PC-3 (cell line): ENCODE data around the gene PPP1R12B. TPM values are rescaled to one million over a fixed set of nuclear protein-coding genes. Genes with fewer than 3 reads are reported as not detected.
"Not testable (repeated sequence)": the region's sequence is repeated elsewhere in the genome, so short reads cannot be mapped to it uniquely, and the experiment has no call there.

Experiments used
- ATAC-seq: fragments of 200-7000 bp; cut with Tn5 transposase; 2 replicates; pipeline ENCODE4 v1.9.1; 2020; ENCODE audit warnings: mild to moderate bottlenecking, moderate library complexity
- BruUV-seq: library from RNA; stranded (reverse); fragments of 400-500 nt; replicated peaks from 2 replicates; lab custom pipeline; 2021; lab: Mats Ljungman, UMichigan
- CTCF ChIA-PET: fragments of 300-600 bp; sonication (Branson Sonifier 250); formaldehyde crosslinking; loops from one replicate; lab custom pipeline; 2022; ENCODE audit warnings: antibody characterized with exemption; lab: Charles Lee
- POLR2A ChIA-PET: fragments of 300-600 bp; sonication (Branson Sonifier 250); formaldehyde crosslinking; loops from one replicate; lab custom pipeline; 2022; ENCODE audit warnings: antibody characterized with exemption; ENCODE audit not compliant: unreplicated experiment; lab: Charles Lee
- DNase-seq: peaks from one replicate; pipeline ENCODE4 v3.0.0-alpha.2; 2015
- H2AFZ ChIP-seq: fragments of 300-600 bp; sonication (generic); 2 replicates; pipeline ENCODE4 v1.6.0; 2016; ENCODE audit warnings: antibody characterized with exemption, low read length
- H3F3A ChIP-seq: fragments of 300-600 bp; sonication (generic); one replicate; pipeline ENCODE4 v1.6.0; 2017; ENCODE audit warnings: antibody characterized with exemption, low read length, control low read depth, mild to moderate bottlenecking; ENCODE audit not compliant: unreplicated experiment
- H3K27ac ChIP-seq: fragments of 300-600 bp; sonication (generic); 2 replicates; pipeline ENCODE4 v1.5.1; 2016; ENCODE audit warnings: mild to moderate bottlenecking, low read length
- H3K27me3 ChIP-seq: fragments of 300-600 bp; sonication (generic); 2 replicates; pipeline ENCODE4 v1.6.1; 2016; ENCODE audit warnings: low read length, mixed read lengths
- H3K36me3 ChIP-seq: fragments of 300-600 bp; sonication (generic); 2 replicates; pipeline ENCODE4 v1.6.1; 2016; ENCODE audit warnings: low read depth, mixed run types, low read length, mixed read lengths
- H3K4me1 ChIP-seq: fragments of 300-600 bp; sonication (generic); 2 replicates; pipeline ENCODE4 v1.5.1; 2016; ENCODE audit warnings: low read length; ENCODE audit not compliant: insufficient read depth
- H3K4me2 ChIP-seq: fragments of 300-600 bp; sonication (generic); 2 replicates; pipeline ENCODE4 v1.6.0; 2016; ENCODE audit warnings: low read length
- H3K4me3 ChIP-seq: fragments of 300-600 bp; sonication (generic); 2 replicates; pipeline ENCODE4 v1.5.1; 2016; ENCODE audit warnings: mild to moderate bottlenecking, low read length, mixed read lengths
- H3K79me2 ChIP-seq: fragments of 300-600 bp; sonication (generic); 2 replicates; pipeline ENCODE4 v1.6.1; 2017; ENCODE audit warnings: low read length, mixed read lengths
- H3K9ac ChIP-seq: fragments of 300-600 bp; sonication (generic); 2 replicates; pipeline ENCODE4 v1.6.0; 2016; ENCODE audit warnings: mild to moderate bottlenecking, low read length
- H3K9me2 ChIP-seq: fragments of 300-600 bp; sonication (generic); replicated peaks from 2 replicates; pipeline ENCODE4 v1.6.1; 2016; ENCODE audit warnings: mixed run types, low read length, mixed read lengths
- H3K9me3 ChIP-seq: fragments of 300-600 bp; sonication (generic); 2 replicates; pipeline ENCODE4 v1.6.1; 2016; ENCODE audit warnings: low read length, mixed read lengths
- H4K20me1 ChIP-seq: fragments of 300-600 bp; sonication (generic); 2 replicates; pipeline ENCODE4 v1.6.1; 2016; ENCODE audit warnings: low read length, mixed read lengths
- CTCF ChIP-seq: fragments of 300-600 bp; sonication (generic); conservative IDR thresholded peaks from 2 replicates; pipeline ENCODE4 v1.5.1; 2017; ENCODE audit warnings: antibody characterized with exemption, low read depth, mild to moderate bottlenecking, low read length
- intact Hi-C: fragments of 100-400 bp; cut with micrococcal nuclease; formaldehyde crosslinking; loops from 2 replicates; pipeline ENCODE4 v1.9.0; 2023
- total RNA-seq: library from RNA; depleted of rRNA; stranded (reverse); fragments of >200 nt; gene quantifications from 2 replicates; pipeline ENCODE4 v1.2.3, GENCODE V29; 2014

The PPP1R12B gene
- total RNA-seq, 1 experiment from 2014 or later = 2.0 TPM

- H3K9me3 ChIP-seq, H2AFZ ChIP-seq, H3K27ac ChIP-seq, BruUV-seq, H3K4me3 ChIP-seq, H3K79me2 ChIP-seq, POLR2A ChIA-PET, H4K20me1 ChIP-seq, H3K9me2 ChIP-seq, H3K36me3 ChIP-seq, H3K27me3 ChIP-seq, H3K9ac ChIP-seq, H3K4me2 ChIP-seq, H3F3A ChIP-seq: not testable (repeated sequence)
- intact Hi-C loops = loop anchor here (2.0 to 5.0 kb wide), 4 partner anchors 37 to 255 kb away; partner anchors contain the start of gene UBE2T
- TF ChIP-seq CTCF = peak; percentile 60
- DNase-seq (peak; percentile 70), ATAC-seq (peak; percentile 53)
- CTCF ChIA-PET = interaction anchor here (0.5 to 1.0 kb wide), 5 partner anchors 110 to 262 kb away, joined by 3 to 7 read pairs (median 3); no protein-coding TSS in a partner anchor
- peaks cover 28% of the 10 kb centered on the region for H3K4me1 ChIP-seq
Observed at GRCh38 chr1:202464153-202464742, 115.7 kb downstream of the PPP1R12B start.

GRCh38 chr1:202465644-202466270 is 117.3 kb downstream of the PPP1R12B start:
- CTCF ChIA-PET = not testable (repeated sequence)
- H3K27ac ChIP-seq = peak overlapping the region; percentile 47; the same call in 1 of the 2 replicates

GRCh38 chr1:202466339-202466738 is 117.8 kb downstream of the PPP1R12B start:
- Histone ChIP-seq H3K4me1 (peaks cover 16% of the 10 kb centered on the region; the same call in 1 of the 2 replicates), H3K27ac (peak overlapping the region; percentile 47; the same call in 1 of the 2 replicates)
- H3F3A ChIP-seq, H4K20me1 ChIP-seq, H3K36me3 ChIP-seq, H3K9me2 ChIP-seq, BruUV-seq, intact Hi-C loops, CTCF ChIA-PET, H3K4me2 ChIP-seq, H3K4me3 ChIP-seq, ATAC-seq, H3K9ac ChIP-seq, H3K79me2 ChIP-seq, POLR2A ChIA-PET, H3K9me3 ChIP-seq, H2AFZ ChIP-seq, H3K27me3 ChIP-seq: not testable (repeated sequence)
- peak; percentile 12 for DNase-seq

More at GRCh38 chr1:202465644-202466270, 117.3 kb downstream of the PPP1R12B start:
- H3K27me3 ChIP-seq, H4K20me1 ChIP-seq, H3K79me2 ChIP-seq, H3K9me2 ChIP-seq, H3K36me3 ChIP-seq, H2AFZ ChIP-seq, H3K4me3 ChIP-seq, H3F3A ChIP-seq, H3K9ac ChIP-seq, BruUV-seq, H3K9me3 ChIP-seq, POLR2A ChIA-PET: not testable (repeated sequence)
- peak; percentile 28 for DNase-seq
- intact Hi-C loops = loop anchor here (2.0 kb wide), 3 partner anchors 35 to 253 kb away; no protein-coding TSS in a partner anchor
- peaks cover 16% of the 10 kb centered on the region; the same call in 1 of the 2 replicates for H3K4me1 ChIP-seq
- peak; percentile 61 for ATAC-seq
- H3K4me2 ChIP-seq = peak overlapping the region; percentile 30; the same call in 1 of the 2 replicates

- intact Hi-C loops, CTCF ChIA-PET: not testable (repeated sequence)
- peaks cover 16% of the 10 kb centered on the region; the same call in 1 of the 2 replicates for H3K4me1 ChIP-seq
Observed at GRCh38 chr1:202467381-202467780, 118.9 kb downstream of the PPP1R12B start.

GRCh38 chr1:202468695-202469094 is 120.2 kb downstream of the PPP1R12B start:
- H4K20me1 ChIP-seq, intact Hi-C loops, H3K79me2 ChIP-seq, H2AFZ ChIP-seq, H3K9me2 ChIP-seq, POLR2A ChIA-PET, H3K27me3 ChIP-seq, H3F3A ChIP-seq, DNase-seq, H3K36me3 ChIP-seq, BruUV-seq, H3K9me3 ChIP-seq, ATAC-seq, H3K4me2 ChIP-seq, CTCF ChIA-PET, H3K9ac ChIP-seq, H3K4me3 ChIP-seq, H3K27ac ChIP-seq: not testable (repeated sequence)
- H3K4me1 ChIP-seq = peaks cover 16% of the 10 kb centered on the region; the same call in 1 of the 2 replicates

More at GRCh38 chr1:202467381-202467780, 118.9 kb downstream of the PPP1R12B start:
- H3K9me2 ChIP-seq, ATAC-seq, H3K36me3 ChIP-seq, H3F3A ChIP-seq, H3K4me3 ChIP-seq, H3K4me2 ChIP-seq, H3K27me3 ChIP-seq, H4K20me1 ChIP-seq, H3K27ac ChIP-seq, H3K9ac ChIP-seq, H2AFZ ChIP-seq, H3K79me2 ChIP-seq, POLR2A ChIA-PET, DNase-seq, H3K9me3 ChIP-seq, BruUV-seq: not testable (repeated sequence)
